HG03442 (cell line): ENCODE measurements around the gene HES7.
"Not testable (repeated sequence)": the region's sequence is repeated elsewhere in the genome, so short reads cannot be mapped to it uniquely, and the experiment has no call there.

Experiments
- ATAC-seq: cut with Tn5 transposase; IDR thresholded peaks from one replicate; pipeline ENCODE4 v1.9.1; 2021; ENCODE audit warnings: mild to moderate bottlenecking, moderate library complexity; ENCODE audit not compliant: unreplicated experiment

Gene HES7

GRCh38 chr17:8123695-8124349, at the start of gene HES7:
Gene HES7 (minus strand): TSS chr17:8124106. CDS start chr17:8124084, 22 bp downstream.
- ATAC-seq, result no peak

DNA sequence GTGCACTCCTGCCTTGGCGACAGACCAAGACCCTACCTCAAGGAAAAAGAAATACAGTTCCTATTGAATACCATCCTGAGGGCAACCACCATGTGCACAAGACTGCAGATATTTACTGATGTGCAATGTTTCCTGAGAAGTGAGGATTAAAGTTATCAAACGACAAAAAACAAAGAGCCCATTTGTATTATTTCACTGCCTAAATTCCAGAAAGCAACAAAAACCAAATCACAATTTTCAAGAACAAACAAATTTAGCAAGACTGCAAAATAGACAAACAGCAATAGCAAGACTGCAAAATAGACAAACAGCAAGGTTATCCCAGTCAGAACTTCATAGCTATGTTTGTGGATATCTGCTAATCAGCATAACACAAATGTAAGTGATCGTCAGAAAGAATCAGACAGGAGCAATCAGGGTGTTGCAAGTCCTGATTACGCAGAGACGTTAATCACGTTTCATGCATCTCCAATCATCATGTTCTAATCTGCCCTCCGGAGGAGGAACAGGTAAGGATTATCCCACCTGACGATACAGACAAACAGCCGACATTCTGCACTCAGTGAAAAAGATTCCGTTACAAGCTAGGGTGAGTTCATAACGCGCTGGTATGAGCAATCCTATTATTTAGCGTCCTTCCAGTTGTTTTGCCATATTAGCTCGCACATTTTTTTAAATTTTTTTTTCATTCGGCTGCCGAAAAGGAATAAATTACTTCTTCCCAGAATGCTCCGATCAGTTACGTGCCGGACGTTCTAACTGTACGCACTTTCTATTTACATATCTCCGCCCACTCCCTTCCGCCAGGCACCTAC, 49.4 kb upstream of the HES7 start:
- ATAC-seq, result peak; percentile 65

DNA sequence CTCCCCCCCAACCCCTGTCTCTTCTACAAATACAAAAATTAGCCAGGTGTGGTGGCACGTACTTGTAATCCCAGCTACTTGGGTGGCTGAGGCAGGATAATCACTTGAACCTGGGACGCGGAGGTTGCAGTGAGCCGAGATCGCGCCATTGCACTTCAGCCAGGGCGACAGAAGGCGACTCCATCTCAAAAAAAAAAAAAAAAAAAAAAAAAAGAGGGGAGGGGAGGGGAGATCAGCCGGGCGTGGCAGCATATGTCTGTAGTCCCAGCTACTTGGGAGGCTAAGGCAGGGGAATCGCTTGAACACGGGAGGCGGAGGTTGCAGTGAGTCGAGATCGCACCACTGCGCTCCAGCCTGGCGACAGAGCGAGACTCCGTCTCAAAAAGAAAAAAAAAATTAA, 46.3 kb upstream of the HES7 start:
- not testable (repeated sequence) for ATAC-seq

- no peak for ATAC-seq
These were observed 43.6 kb upstream of the HES7 start for GRCh38 chr17:8167526-8167925.

DNA sequence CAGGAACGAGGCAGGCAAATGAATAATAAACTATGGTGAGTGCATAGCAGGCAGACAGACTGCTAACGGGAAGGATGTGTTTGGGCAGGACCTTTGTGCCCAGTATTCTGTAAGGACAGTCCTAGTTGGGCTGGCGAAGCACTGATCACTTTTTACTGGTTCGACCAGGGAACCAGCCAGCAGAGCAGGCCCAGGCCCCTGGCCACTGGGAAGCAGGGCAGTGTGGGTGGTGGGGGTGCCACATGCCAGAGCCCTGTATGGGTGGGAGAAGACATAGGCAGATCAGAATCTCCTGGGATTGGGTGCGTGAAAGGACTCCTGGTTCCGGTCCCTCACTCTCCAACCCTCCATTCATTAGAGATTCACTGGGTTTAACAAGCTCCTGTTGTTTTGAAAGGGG, 42.8 kb upstream of the HES7 start:
- no peak for ATAC-seq

GRCh38 chr17:8164815-8165131, 40.9 kb upstream of the HES7 start:
- ATAC-seq, result no peak

DNA sequence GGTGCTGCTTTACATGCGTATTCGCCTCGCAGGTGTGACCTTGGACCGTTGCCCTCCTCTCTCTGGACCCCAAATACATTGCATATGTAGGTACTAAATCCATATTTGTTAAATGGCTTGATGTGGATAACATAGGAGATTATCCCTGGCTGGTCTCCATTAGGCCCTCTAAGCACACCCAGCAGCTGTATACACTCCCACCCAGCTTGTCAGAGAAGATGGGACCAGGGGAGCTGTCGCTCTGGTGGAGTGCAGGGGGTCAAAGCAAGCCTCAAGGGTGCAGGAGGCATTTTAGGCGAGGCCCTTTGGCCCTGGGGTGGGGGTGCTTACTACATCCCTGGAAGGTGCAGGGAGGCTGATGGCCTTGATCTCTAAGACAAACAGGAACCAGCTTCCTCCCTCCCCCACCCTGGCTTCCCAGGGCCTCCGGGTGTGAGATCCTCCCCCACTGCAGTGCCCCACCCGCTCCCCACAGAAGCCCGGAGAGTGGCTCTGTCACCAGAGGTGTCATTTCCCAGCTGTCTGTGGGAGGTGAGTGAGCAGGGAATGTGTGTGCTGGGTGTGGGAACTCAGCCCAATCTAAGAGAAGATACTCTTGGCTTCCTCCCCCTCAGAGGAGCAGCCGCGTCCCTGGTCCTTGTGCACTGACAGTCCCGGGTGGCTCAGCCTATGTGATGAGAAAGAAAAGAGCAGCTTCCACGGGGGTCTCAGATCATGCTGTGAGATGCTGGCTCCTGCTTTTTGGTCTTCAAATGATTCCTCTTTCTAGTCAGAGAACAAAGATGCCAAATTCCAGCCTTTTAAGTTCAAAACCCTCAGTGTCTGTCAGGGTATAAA, 40.3 kb upstream of the HES7 start:
- ATAC-seq, result no peak

DNA sequence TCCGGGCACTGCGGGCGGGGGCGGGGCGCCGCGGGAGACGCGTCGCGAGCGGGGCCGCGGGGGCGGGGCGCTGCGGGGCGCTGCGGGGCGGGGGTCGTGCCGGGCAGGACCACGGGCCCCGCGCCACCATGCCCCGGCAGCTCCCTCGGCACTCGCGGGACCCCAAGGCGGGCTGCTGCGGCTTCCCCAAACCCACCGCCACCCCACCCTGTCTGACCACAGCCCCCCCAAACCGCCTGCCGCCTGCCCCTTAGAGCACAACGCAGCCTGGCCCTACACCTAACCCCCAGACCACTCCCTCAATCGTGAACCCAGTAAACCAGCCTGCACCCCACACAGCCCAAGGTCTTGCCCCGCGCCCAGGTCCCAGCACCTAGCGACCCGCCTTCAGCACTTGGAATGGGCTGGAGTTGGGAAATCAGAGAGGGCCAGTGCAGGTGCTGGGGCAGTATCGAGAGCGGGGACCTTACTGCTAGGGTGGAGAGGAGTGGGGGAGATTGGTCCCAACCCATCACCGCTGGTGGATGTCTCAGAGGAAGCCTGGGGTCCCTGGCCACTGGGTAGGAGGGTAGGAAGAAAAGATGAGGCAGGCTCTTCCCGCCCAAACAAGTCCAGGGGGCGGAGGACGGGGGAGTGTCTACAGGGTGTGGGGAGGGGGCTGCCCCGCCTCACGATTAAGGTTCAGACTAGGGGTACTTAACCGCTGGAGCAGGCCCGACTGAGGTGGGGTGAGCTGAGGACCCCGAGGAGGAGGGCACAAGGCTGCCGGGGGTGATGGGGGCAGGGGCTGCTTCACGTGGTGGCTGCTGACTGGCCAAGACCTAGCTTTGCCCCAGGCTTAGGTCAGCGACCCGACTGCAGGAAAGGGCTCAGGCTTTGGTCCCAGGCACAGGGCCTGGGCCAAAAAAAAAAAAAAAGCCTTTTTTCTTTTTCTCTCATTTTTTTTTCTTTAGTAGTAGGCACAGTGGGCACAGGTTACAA, 39.4 kb upstream of the HES7 start:
- ATAC-seq, result no peak

GRCh38 chr17:8162233-8162996, 38.5 kb upstream of the HES7 start, which contains the start of gene VAMP2:
Gene VAMP2 (minus strand): TSS chr17:8162948. CDS start chr17:8162879, 69 bp downstream.
- ATAC-seq, result no peak

DNA sequence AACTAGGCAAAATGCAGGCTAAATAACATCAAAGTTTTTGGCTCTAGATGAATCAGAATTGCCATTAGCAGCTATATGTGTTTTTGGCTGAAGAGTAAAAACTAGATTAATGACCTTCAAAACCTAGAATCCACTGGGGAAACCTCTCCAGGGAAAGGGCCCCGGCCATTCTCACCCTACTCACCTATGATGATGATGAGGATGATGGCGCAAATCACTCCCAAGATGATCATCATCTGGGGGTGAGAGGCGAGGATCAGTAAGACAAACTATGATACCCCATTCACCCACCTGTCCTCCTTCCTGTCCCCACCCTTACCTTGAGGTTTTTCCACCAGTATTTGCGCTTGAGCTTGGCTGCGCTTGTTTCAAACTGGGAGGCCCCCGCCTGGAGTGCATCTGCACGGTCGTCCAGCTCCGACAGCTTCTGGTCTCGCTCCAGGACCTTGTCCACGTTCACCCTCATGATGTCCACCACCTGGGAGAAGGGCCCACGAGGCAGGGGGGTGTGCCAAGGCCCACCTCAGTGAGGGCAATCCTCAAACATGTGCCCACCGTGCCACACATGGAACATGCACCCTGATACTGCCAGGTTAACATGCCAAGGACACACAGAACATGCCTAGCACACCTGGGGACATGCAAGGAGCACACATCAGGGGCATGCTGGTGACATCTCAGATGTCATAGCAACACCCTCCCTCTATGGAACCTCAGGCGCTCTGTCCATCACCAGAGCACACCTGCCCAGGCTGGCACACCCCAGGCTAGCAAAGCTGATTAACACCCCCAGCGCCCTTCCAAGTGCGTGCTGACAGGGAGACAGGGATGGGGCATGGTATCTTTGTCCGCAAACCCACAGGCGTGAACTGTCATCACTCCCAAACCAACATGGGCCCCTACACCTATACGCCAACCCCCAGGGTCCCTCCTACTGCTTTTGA, 37.7 kb upstream of the HES7 start:
- no peak for ATAC-seq

DNA sequence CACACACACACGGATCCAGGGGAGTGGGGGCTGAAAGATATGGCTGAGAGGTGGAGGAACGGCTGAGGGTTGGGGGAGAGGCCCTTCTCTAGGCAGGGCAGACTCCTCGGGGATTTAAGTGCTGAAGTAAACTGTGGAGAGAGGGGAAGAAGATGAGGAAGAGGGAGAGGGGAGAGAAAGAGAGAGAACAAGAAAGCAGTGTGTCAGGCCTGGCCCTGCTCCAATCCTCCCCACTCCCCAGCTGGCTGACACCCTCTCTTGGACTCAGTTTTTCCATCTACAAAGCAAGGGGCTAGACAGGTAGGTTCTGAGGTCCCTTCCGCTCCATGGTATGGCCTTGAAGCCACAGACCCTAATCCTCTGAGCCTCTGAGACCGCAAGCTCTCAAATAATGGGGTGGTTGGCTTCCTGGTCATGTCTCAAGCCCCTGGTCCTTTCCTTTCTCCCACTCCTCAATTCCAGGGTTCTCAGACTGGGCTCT, 36.9 kb upstream of the HES7 start:
- ATAC-seq, result no peak

- ATAC-seq, result no peak
These were observed 36.3 kb upstream of the HES7 start for GRCh38 chr17:8160224-8160577.

DNA sequence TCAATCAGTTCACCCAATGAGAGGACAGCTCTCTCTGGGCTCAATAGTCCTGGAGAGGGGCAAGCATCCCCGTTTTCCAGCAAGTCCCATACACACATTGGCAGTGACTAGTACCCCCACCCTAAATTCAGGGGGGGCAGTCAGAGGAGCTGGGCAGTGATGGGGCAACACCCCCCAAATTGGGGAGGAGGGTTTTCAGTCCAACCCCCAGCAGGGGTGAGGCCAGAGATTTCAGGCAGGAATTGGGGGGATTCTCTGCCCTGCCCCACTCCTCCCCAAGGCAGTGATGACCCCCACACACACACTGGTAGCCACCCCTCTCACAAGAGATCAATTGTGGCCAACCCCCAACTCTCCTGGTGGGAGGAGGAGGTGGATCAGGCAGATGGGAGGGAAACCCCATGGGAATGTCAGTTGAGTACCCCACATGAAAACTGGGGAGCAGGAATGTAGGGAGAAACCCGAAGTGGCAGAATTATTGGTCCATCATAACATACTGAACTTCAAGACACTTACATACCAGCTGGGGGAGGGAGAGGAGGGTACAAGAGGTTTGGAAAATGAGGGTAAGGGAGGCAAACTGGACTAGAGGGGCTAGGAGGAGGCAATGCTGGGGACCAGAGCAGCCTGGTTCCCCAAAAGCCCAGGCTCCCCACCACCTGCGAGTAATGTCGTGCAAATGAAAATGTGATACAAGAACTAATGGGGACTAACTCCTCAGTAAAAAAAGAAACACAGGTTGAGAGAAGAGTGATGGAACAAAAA, 35.7 kb upstream of the HES7 start:
- ATAC-seq, result no peak

- no peak for ATAC-seq
These were observed 35.1 kb upstream of the HES7 start for GRCh38 chr17:8159032-8159400.

- ATAC-seq, result no peak
These were observed 34.5 kb upstream of the HES7 start for GRCh38 chr17:8158267-8159031.

GRCh38 chr17:8156246-8156992, 32.5 kb upstream of the HES7 start:
- ATAC-seq, result peak; percentile 69

DNA sequence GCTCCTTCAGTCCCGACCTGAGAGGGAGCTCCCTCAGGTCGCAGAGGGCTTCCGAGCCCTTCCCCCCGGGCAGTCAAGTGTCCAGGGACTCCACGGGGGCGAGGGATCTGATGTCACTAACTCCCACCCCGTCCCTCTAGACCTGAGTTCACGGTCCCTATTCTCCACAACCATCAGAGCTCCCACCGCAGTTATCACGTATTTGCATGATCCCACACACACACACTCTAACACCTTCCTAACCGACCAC, 32.0 kb upstream of the HES7 start:
- no peak for ATAC-seq
